A673 (cell line): ENCODE data around the gene DCAF8L2. TPM values are rescaled to one million over a fixed set of nuclear protein-coding genes. Genes with fewer than 3 reads are reported as not detected.

Source experiments
- BruUV-seq: library from RNA; stranded (reverse); fragments of 400-500 nt; replicated peaks from 2 replicates; lab custom pipeline; 2021; lab: Mats Ljungman, UMichigan
- CTCF ChIA-PET: fragments of 300-600 bp; sonication (Branson Sonifier 250); formaldehyde crosslinking; loops from one replicate; lab custom pipeline; 2022; ENCODE audit warnings: antibody characterized with exemption; lab: Charles Lee
- POLR2A ChIA-PET: fragments of 300-600 bp; sonication (Branson Sonifier 250); formaldehyde crosslinking; loops from one replicate; lab custom pipeline; 2022; ENCODE audit warnings: antibody characterized with exemption; ENCODE audit not compliant: low non-redundant PET; lab: Charles Lee
- DNase-seq: peaks from one replicate; pipeline ENCODE4 v3.0.0-alpha.2; 2015; ENCODE audit warnings: low spot score
- H3K27ac ChIP-seq: fragments of 200-600 bp; sonication (generic); 2 replicates; pipeline ENCODE4 v1.5.1; 2016; ENCODE audit warnings: mixed run types, low read depth, mild to moderate bottlenecking, mixed read lengths, antibody characterized with exemption, low read length; ENCODE audit not compliant: poor library complexity, severe bottlenecking
- H3K27me3 ChIP-seq: fragments of 200-600 bp; sonication (generic); replicated peaks from 2 replicates; pipeline ENCODE4 v1.6.1; 2017; ENCODE audit warnings: mixed run types, low read depth, mild to moderate bottlenecking, mixed read lengths, antibody characterized with exemption, low read length; ENCODE audit not compliant: insufficient read depth, poor library complexity
- H3K36me3 ChIP-seq: fragments of 200-600 bp; sonication (generic); 2 replicates; pipeline ENCODE4 v1.6.1; 2016; ENCODE audit warnings: mixed run types, mild to moderate bottlenecking, mixed read lengths, antibody characterized with exemption, low read length; ENCODE audit not compliant: insufficient read depth, poor library complexity, severe bottlenecking
- H3K4me1 ChIP-seq: fragments of 200-600 bp; sonication (generic); 2 replicates; pipeline ENCODE4 v1.6.1; 2017; ENCODE audit warnings: mixed run types, mild to moderate bottlenecking, mixed read lengths, antibody characterized with exemption, low read length; ENCODE audit not compliant: insufficient read depth, poor library complexity, severe bottlenecking
- H3K4me3 ChIP-seq: fragments of 200-600 bp; sonication (generic); 2 replicates; pipeline ENCODE4 v1.5.1; 2016; ENCODE audit warnings: low read depth, mixed run types, mild to moderate bottlenecking, mixed read lengths, low read length; ENCODE audit not compliant: poor library complexity, severe bottlenecking
- H3K9me3 ChIP-seq: fragments of 200-600 bp; sonication (generic); 2 replicates; pipeline ENCODE4 v1.6.1; 2016; ENCODE audit warnings: mixed run types, low read depth, mild to moderate bottlenecking, mixed read lengths, antibody characterized with exemption, low read length; ENCODE audit not compliant: poor library complexity, severe bottlenecking
- CTCF ChIP-seq: fragments of 300-800, 200-600 bp; sonication (generic); conservative IDR thresholded peaks from 2 replicates; pipeline ENCODE4 v1.5.1; 2017; ENCODE audit warnings: low read depth, mild to moderate bottlenecking, antibody characterized with exemption, low read length, moderate library complexity, mixed read lengths
- EZH2 ChIP-seq: fragments of 200-600 bp; sonication (generic); IDR thresholded peaks from 2 replicates; pipeline ENCODE4 v1.6.1; 2017; ENCODE audit warnings: borderline replicate concordance, low read depth, mild to moderate bottlenecking, mixed read lengths, antibody characterized with exemption, low read length; ENCODE audit not compliant: poor library complexity, severe bottlenecking
- intact Hi-C: fragments of 100-400 bp; cut with micrococcal nuclease; formaldehyde crosslinking; loops from one replicate; pipeline ENCODE4 v1.10.0; 2022; ENCODE audit not compliant: unreplicated experiment
- total RNA-seq: library from RNA; stranded (reverse); gene quantifications from 2 replicates; pipeline ENCODE4 v1.2.3, GENCODE V29; 2021

The DCAF8L2 gene
- total RNA-seq, 1 experiment from 2014 or later: not detected

DNA sequence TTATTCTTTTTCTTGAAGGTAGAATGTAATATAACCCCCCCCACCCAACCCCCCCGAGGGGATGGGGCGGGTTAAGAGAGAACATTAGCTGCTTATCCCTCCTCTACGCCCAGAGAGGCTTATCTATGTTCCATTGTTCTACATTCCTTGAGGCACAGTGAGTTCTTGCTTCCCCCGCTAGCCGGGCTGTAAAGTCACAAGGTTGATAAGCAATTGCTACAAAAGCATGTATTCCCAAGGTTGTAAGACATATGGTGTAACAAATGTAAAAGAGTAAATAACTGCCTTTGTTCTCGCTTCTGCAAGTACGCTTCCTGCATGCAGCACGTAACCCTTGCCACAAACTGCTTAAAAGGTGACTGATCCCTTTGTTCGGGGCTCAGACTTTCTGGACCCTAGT is 8.2 kb downstream of the DCAF8L2 start:
- Histone ChIP-seq H3K36me3 (no peaks in the 10 kb centered on the region), H3K9me3 (no peaks in the 10 kb centered on the region), H3K4me3 (no peak overlapping the region), H3K4me1 (no peaks in the 10 kb centered on the region), H3K27me3 (peaks cover 26% of the 10 kb centered on the region), H3K27ac (no peak overlapping the region)
- TF ChIP-seq CTCF: no peak
- no peak for TF ChIP-seq EZH2
- intact Hi-C loops: no loop called here
- BruUV-seq: no TSS peak
- POLR2A ChIA-PET: no interaction called here
- CTCF ChIA-PET: no interaction called here
- DNase-seq: no peak

- intact Hi-C loops: no loop called here
- H3K4me1 ChIP-seq: no peaks in the 10 kb centered on the region
- ChIA-PET CTCF (no interaction called here), POLR2A (no interaction called here)
- H3K4me3 ChIP-seq: no peak overlapping the region
- no TSS peak for BruUV-seq
- no peak for DNase-seq
- H3K27ac ChIP-seq: no peak overlapping the region
- no peaks in the 10 kb centered on the region for H3K9me3 ChIP-seq
- peaks cover 37% of the 10 kb centered on the region for H3K27me3 ChIP-seq
- no peak for TF ChIP-seq EZH2
- TF ChIP-seq CTCF: no peak
- no peaks in the 10 kb centered on the region for H3K36me3 ChIP-seq
These were observed 9.8 kb downstream of the DCAF8L2 start for GRCh38 chrX:27599928-27600327.

DNA sequence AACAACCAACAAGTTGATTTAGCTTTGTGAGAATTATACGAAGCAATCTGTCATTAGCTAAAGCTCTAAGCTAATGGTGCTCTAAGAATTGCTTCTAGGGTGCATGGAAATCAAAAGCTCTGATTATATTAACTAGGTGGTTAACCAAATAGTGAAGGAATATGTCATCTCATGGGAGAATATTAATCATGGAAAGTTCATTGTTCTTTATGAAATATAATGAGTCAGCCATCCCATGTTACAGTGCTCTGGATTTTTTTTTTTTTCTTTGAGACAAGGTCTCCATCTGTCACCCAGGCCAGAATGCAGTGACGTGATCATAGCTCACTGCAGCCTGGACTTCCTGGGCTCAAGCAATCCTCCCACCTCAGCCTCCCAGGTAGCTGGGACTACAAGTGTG is 10.5 kb downstream of the DCAF8L2 start:
- no peaks in the 10 kb centered on the region for H3K36me3 ChIP-seq
- H3K27ac ChIP-seq: no peak overlapping the region
- H3K4me1 ChIP-seq: no peaks in the 10 kb centered on the region
- peaks cover 44% of the 10 kb centered on the region for H3K27me3 ChIP-seq
- no peaks in the 10 kb centered on the region for H3K9me3 ChIP-seq
- no peak for TF ChIP-seq CTCF
- TF ChIP-seq EZH2: no peak
- BruUV-seq: no TSS peak
- POLR2A ChIA-PET: no interaction called here
- no peak for DNase-seq
- no peak overlapping the region for H3K4me3 ChIP-seq
- intact Hi-C loops: no loop called here
- CTCF ChIA-PET: no interaction called here
